ENCODE results near the gene ARSH. TPM values are rescaled to one million over a fixed set of nuclear protein-coding genes. Genes with fewer than 3 reads are reported as not detected.
"Not testable (repeated sequence)": the region's sequence is repeated elsewhere in the genome, so short reads cannot be mapped to it uniquely, and the experiment has no call there.

ARSH gene
- total RNA-seq, 1 experiment from 2014 or later: not detected

GRCh38 chrX:3044196-3044595 lies 37.9 kb downstream of the ARSH start:
- no peak for DNase-seq (ENCODE audit: low spot score)

GRCh38 chrX:3044671-3045070 lies 38.3 kb downstream of the ARSH start:
- DNase-seq (ENCODE audit: low spot score): peak; percentile 29

DNA sequence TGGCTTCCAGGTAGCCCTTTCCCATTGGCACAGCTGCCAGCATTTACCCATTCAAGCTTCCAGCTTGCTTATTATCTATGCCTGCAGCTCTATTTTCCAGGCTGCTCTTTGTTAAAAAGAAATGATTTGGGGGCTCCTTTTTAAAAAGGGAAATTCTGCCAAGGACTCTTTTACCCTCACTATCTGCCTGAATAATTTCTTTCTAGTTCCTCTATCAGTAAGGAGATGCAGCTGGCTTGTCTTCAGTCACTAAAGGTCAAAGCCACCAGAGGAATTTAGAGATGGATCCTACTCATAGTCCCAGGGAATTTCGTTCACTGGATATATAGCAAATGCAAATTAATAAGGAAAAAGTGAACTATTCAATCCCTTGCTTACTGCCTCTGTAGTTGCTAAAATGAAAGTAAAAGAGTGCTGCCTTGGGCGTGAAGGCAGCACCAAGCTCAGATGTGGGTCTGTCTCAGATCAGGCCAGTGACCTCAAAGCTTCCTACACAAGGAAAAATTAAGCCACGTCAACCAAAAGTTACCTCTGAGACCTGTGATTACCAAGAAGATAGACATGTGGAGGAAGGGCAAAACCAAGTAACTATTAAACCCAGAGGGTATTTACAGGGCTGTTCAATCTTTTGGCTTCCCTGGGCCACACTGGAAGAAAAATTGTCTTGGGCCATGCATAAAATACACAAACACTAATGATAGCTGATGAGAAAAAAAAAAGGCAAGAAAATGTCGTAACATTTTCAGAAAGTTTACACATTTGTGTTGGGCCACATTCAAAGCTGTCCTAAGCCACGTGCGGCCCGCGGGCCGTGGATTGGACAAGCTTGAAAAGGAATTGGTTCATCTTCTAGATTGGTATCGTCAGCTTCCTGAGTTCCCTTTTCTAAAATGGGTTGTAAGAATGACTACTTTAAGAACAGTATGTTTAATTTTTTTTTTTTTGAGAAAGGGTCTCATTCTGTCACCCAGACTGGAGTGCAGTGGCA lies 40.2 kb downstream of the ARSH start:
- DNase-seq (ENCODE audit: low spot score): no peak

DNA sequence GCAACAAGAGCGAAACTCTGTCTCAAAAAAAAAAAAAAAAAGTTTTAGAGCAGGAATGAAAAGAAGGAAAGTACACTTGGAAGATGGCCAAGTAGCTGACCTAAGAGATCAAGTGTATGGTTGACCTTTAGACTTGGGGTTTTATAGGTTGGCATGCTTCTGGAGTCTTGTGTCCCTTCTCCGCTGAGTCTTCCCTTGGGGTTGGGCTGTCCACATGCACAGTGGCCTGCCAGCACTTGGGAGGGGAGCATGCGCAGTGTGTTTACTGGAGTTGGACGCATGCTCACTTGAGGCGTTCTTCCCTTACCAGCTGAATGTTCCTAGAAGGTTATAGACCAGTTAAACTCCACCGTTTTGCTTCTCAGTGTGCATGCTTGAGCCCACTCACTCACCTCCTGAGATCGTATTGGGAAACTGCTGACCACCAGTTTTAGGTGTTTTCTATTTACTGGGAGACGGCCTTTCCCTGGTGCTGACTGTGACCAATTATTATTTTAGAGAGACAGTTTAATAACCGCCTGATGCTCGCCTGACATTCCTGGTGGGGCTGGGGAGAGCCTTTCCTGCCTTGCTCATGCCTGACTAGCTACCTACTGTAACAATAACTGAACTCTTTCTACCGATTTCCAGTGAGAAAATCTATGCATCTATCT lies 44.3 kb downstream of the ARSH start:
- not testable (repeated sequence) for DNase-seq (ENCODE audit: low spot score)

DNA sequence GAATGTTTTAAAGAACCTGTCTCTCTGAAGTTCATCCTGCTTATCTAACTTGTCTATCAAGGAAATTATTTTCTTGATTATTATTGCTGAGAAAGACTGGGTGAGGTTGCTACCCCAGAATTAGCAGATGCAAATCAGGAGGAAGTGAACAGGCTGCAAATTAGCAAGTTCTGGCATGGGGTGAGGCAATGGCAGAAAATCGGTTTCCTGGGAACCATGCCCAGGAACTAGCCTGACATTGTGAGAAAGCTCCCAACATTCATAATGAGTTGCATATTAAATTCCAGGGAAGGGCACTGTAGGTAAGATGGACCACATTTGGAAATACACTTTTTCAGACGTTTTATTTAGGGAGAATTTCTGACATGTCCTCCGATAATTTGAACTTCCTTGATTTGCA lies 46.5 kb downstream of the ARSH start:
- no peak for DNase-seq (ENCODE audit: low spot score)

DNA sequence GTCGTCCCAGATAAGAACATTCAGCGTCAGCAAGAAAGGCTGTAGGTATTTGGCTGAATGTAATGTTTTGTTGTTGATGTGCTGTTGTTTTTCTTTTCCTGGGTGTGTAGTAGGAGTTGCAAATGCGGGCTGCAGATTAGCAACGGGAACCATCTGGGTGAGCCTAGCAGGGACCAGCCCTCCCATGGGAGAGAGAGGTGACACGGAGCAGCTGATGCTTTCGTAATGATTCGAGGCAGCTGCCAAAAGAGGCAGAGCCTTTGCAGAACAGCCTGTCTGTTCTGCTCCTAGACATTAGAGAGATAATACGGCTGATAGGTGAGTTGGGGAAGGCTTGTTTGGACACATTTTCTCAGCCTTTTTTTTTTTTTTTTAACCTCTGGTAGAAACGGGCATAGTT lies 60.2 kb downstream of the ARSH start:
- no peak for DNase-seq (ENCODE audit: low spot score)

DNA sequence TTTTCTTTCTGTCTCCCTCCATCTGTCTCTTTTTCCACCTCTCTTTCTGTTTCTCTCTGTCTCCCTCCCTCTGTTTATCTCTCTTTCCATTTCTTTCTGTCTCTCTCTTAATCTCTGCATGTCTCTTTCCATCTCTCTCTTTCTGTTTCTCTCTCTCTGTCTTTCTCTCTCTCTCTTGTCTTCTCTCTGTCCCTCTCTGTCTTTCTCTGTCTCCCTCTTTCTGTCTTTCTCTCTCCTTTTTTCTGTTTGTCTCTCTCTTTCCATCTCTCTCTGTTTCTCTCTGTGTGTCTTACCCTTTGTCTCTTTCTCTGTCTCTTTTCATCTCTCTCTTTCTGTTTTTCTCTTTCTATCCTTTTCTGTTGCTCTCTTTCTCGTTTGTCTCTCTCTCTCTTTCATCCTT lies 69.6 kb downstream of the ARSH start:
- DNase-seq (ENCODE audit: low spot score): no peak

DNA sequence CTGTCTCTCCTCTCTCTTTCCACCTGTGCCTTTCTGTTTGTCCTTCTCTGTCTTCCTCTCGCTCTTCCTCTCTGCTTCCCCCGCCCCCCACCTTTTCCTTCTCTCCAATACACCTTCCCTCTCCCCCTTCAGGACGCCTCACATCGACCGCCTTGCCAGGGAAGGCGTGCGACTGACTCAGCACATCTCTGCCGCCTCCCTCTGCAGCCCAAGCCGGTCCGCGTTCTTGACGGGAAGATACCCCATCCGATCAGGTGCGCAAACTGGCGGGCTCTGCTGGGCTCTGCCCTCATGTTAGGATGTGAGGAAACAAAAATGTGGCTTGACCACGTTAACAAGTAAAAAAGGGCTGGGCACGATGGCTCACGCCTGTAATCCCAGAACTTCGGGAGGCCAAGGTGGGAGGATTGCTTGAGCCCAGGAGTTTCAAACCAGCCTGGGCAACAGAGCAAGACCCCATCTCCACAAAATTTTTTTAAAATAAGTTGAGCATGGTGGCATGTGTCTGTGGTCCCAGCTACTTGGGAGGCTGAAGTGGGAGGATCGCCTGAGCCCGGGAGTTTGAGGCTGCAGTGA lies 70.2 kb downstream of the ARSH start:
- no peak for DNase-seq (ENCODE audit: low spot score)

Other genes starting within 250 kb of the ARSH start
- gene GYG2, start 177.6 kb upstream of the ARSH start, total RNA-seq (2014; rRNA removed; shearing (Covaris generic)): 7.2 and 9.6 TPM in 2 replicates
- gene ARSD, start 77.2 kb upstream of the ARSH start, total RNA-seq (2014; rRNA removed; shearing (Covaris generic)): 9.0 and 13.3 TPM in 2 replicates
- not detected in 2 replicates for gene ARSF, start 34.9 kb downstream of the ARSH start, total RNA-seq (2014; rRNA removed; shearing (Covaris generic))